SK-N-SH (cell line): ENCODE results near the gene ZBED3.
A peak's percentile ranks its signal among the peaks of the same experiment; 100 is the strongest.

ENCODE experiments used
- EP300 ChIP-seq, 2 experiments: IDR thresholded peaks; 2 replicates each; pipeline versions ENCODE4 v1.4.0 to v1.6.1; 2012; ENCODE audit warnings: borderline replicate concordance in 1 of 2, low read depth in 1 of 2, low read length in 1 of 2
- NRF1 ChIP-seq: IDR thresholded peaks from 2 replicates; pipeline ENCODE4 v1.6.1; 2012; ENCODE audit warnings: low read depth, mild to moderate bottlenecking, low read length
- POLR2AphosphoS5 ChIP-seq: IDR thresholded peaks from 2 replicates; pipeline ENCODE4 v1.6.1; 2012; ENCODE audit warnings: low read depth, low read length
- TAF1 ChIP-seq: IDR thresholded peaks from 2 replicates; pipeline ENCODE4 v1.6.1; 2012; ENCODE audit warnings: low read depth, mild to moderate bottlenecking, low read length, moderate library complexity, borderline replicate concordance
- TF ChIP-seq, protein P1 (sequence below): fragments of 200-600 bp; sonication (generic); IDR thresholded peaks from 2 replicates; pipeline ENCODE4 v1.6.1; 2017; ENCODE audit warnings: antibody characterized with exemption, mild to moderate bottlenecking, moderate library complexity
- TF ChIP-seq, protein P2 (sequence below): IDR thresholded peaks from 2 replicates; pipeline ENCODE4 v1.4.0; 2012; ENCODE audit warnings: low read depth
- TF ChIP-seq, protein P3 (sequence below): fragments of 150-350 bp; IDR thresholded peaks from 2 replicates; pipeline ENCODE4 v1.6.1; 2017; ENCODE audit warnings: antibody characterized with exemption, low read length, low read depth, borderline replicate concordance

DNA sequence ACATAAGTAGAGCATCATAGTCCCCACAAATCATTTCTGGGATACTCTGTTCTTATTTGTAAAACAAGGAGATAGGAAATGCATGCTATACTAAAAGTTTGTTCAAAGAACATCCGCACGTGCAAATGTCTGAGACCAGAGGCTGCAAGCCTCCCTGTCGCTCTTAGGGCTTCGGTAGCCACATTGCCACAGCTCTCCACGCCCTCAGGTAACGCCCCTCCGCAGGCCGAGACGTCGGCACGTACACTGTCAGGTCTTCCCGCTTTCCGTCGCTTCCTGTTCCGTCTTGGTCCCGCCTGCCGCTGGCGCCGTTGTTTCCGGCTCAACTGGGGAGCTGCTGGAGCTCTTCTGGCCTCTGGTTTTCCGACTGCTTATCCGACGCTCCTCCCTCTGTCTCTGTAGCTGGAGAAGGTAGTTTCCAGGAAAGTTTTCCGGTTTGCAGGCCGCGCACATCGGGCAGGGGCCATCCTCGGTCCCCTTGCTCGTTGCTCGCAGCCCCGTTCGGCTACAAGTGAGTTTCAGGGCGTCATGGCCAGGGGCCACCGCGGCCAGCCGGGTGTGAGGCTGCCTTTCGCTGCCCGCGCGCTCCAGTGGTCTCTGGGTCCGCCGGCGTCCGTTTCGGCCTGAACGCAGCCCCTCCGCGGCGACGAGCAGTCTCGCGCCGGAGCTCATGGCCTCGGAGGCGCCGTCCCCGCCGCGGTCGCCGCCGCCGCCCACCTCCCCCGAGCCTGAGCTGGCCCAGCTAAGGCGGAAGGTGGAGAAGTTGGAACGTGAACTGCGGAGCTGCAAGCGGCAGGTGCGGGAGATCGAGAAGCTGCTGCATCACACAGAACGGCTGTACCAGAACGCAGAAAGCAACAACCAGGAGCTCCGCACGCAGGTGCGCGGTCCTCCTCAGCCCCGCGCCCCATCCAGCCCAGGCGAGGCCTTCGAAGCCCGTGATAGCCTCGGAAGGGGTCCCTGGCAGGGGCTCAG lies 56.7 kb downstream of the ZBED3 start, which contains the start of gene AGGF1:
- peak; percentile 96 for TF ChIP-seq POLR2AphosphoS5
- TF ChIP-seq, protein P1, sequence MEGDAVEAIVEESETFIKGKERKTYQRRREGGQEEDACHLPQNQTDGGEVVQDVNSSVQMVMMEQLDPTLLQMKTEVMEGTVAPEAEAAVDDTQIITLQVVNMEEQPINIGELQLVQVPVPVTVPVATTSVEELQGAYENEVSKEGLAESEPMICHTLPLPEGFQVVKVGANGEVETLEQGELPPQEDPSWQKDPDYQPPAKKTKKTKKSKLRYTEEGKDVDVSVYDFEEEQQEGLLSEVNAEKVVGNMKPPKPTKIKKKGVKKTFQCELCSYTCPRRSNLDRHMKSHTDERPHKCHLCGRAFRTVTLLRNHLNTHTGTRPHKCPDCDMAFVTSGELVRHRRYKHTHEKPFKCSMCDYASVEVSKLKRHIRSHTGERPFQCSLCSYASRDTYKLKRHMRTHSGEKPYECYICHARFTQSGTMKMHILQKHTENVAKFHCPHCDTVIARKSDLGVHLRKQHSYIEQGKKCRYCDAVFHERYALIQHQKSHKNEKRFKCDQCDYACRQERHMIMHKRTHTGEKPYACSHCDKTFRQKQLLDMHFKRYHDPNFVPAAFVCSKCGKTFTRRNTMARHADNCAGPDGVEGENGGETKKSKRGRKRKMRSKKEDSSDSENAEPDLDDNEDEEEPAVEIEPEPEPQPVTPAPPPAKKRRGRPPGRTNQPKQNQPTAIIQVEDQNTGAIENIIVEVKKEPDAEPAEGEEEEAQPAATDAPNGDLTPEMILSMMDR = no peak
- TF ChIP-seq, protein P2, sequence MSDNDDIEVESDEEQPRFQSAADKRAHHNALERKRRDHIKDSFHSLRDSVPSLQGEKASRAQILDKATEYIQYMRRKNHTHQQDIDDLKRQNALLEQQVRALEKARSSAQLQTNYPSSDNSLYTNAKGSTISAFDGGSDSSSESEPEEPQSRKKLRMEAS = peak; percentile 98
- TF ChIP-seq, protein P3, sequence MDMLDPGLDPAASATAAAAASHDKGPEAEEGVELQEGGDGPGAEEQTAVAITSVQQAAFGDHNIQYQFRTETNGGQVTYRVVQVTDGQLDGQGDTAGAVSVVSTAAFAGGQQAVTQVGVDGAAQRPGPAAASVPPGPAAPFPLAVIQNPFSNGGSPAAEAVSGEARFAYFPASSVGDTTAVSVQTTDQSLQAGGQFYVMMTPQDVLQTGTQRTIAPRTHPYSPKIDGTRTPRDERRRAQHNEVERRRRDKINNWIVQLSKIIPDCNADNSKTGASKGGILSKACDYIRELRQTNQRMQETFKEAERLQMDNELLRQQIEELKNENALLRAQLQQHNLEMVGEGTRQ = no peak
- no peak for TF ChIP-seq EP300 (IDR thresholded peaks at IDR 0.05; ENCODE audit: borderline replicate concordance in 1 of 2, low read depth in 1 of 2, low read length in 1 of 2)
- TF ChIP-seq NRF1 = no peak
- TF ChIP-seq TAF1 = peak; percentile 77
